ENCODE data around the gene NUDT17.

Gene NUDT17

GRCh38 chr1:145891587-145892485, 46.4 kb downstream of the NUDT17 start:
- DNase-seq, result peak; percentile 47

GRCh38 chr1:145892486-145893087, 47.2 kb downstream of the NUDT17 start:
- no peak for DNase-seq

GRCh38 chr1:145893306-145894055, 48.1 kb downstream of the NUDT17 start:
- DNase-seq, result no peak

- DNase-seq, result no peak
Measured at GRCh38 chr1:145895471-145895870, 50.0 kb downstream of the NUDT17 start.

- no peak for DNase-seq
Measured at GRCh38 chr1:145897969-145898368, 52.5 kb downstream of the NUDT17 start.
